ENCODE measurements around the gene MRGPRE. TPM values are rescaled to one million over a fixed set of nuclear protein-coding genes. Genes with fewer than 3 reads are reported as not detected.

Gene MRGPRE
- total and polyA plus RNA-seq, 4 donors: not detected

DNA sequence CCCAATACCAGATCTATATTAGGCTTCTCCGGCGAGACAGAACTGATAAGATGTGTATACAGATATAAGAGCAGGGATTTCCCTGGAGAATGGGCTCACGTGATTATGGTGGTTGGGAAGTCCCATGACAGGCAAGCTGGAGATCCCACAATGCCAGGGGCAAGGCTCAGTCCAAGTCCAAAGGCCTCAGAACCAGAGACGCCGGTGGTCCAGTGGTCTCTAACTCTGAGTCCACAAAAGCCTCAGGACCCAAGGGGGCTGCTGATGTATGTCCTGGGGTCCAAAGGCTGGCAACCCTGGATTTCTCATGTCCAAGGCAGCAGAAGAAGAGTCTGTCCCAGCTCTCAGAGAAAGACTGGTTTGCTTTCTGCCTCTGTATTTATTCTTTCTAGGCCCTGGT is 51.3 kb downstream of the MRGPRE start:
- DNase-seq (peak in 1 of 2 donors; percentile 53), ATAC-seq (ENCODE audit: low FRiP score) (no peak)
- H3K4me1 ChIP-seq (ENCODE audit: control insufficient read depth in 1 of 2, insufficient read depth in 2 of 2, low read length in 2 of 2): no peaks in the 10 kb centered on the region
- intact Hi-C loops (cut with DNase I): no loop called here
- H3K9me3 ChIP-seq (ENCODE audit: control insufficient read depth, low read length): peaks cover 3% of the 10 kb centered on the region
- 77 to 79% methylated on average over 5 of the region's 5 CpGs for WGBS, 2 donors
- no peak overlapping the region for H3K27ac ChIP-seq (ENCODE audit: low read depth in 1 of 2, low read length in 2 of 2)
- no peaks in the 10 kb centered on the region for H3K36me3 ChIP-seq (ENCODE audit: control insufficient read depth in 1 of 2, insufficient read depth in 2 of 2, low read length in 1 of 2)
- no peaks in the 10 kb centered on the region for H3K27me3 ChIP-seq (ENCODE audit: control insufficient read depth in 1 of 2, insufficient read depth in 2 of 2, low read length in 1 of 2)
- H3K4me3 ChIP-seq (ENCODE audit: low read length in 2 of 2): no peak overlapping the region

- ATAC-seq (ENCODE audit: low FRiP score) (no peak), DNase-seq (no peak)
- peaks cover 3% of the 10 kb centered on the region for H3K9me3 ChIP-seq (ENCODE audit: control insufficient read depth, low read length)
- intact Hi-C loops (cut with DNase I): no loop called here
- no peak overlapping the region for H3K27ac ChIP-seq (ENCODE audit: low read depth in 1 of 2, low read length in 2 of 2)
- no peaks in the 10 kb centered on the region for H3K36me3 ChIP-seq (ENCODE audit: control insufficient read depth in 1 of 2, insufficient read depth in 2 of 2, low read length in 1 of 2)
- H3K27me3 ChIP-seq (ENCODE audit: control insufficient read depth in 1 of 2, insufficient read depth in 2 of 2, low read length in 1 of 2): no peaks in the 10 kb centered on the region
- 53 to 59% methylated on average over 2 of the region's 2 CpGs for WGBS, 2 donors
- H3K4me3 ChIP-seq (ENCODE audit: low read length in 2 of 2): no peak overlapping the region
- H3K4me1 ChIP-seq (ENCODE audit: control insufficient read depth in 1 of 2, insufficient read depth in 2 of 2, low read length in 2 of 2): no peaks in the 10 kb centered on the region
Observed at GRCh38 chr11:3178349-3178748, 53.9 kb downstream of the MRGPRE start.

GRCh38 chr11:3177931-3178330 is 54.3 kb downstream of the MRGPRE start:
- ATAC-seq (ENCODE audit: low FRiP score) (no peak), DNase-seq (no peak)
- no peaks in the 10 kb centered on the region for H3K4me1 ChIP-seq (ENCODE audit: control insufficient read depth in 1 of 2, insufficient read depth in 2 of 2, low read length in 2 of 2)
- no peak overlapping the region for H3K4me3 ChIP-seq (ENCODE audit: low read length in 2 of 2)
- peaks cover 3% of the 10 kb centered on the region for H3K9me3 ChIP-seq (ENCODE audit: control insufficient read depth, low read length)
- no peaks in the 10 kb centered on the region for H3K27me3 ChIP-seq (ENCODE audit: control insufficient read depth in 1 of 2, insufficient read depth in 2 of 2, low read length in 1 of 2)
- intact Hi-C loops (cut with DNase I): no loop called here
- H3K27ac ChIP-seq (ENCODE audit: low read depth in 1 of 2, low read length in 2 of 2): no peak overlapping the region
- WGBS, 2 donors: 70 to 90% methylated on average over 2 of the region's 2 CpGs
- no peaks in the 10 kb centered on the region for H3K36me3 ChIP-seq (ENCODE audit: control insufficient read depth in 1 of 2, insufficient read depth in 2 of 2, low read length in 1 of 2)

Other genes starting within 250 kb of the MRGPRE start
- gene NAP1L4, start 240.1 kb downstream of the MRGPRE start, total RNA-seq: 100 to 1,000 TPM in 1 of 2 donors, 10 to 100 TPM in 1; 99.5 to 109 TPM
- gene NAP1L4, start 240.1 kb downstream of the MRGPRE start, polyA plus RNA-seq: 10 to 100 TPM; 65.4 to 66.9 TPM
- 10 to 100 TPM; 37.7 to 38.9 TPM for gene CARS1, start 175.0 kb downstream of the MRGPRE start, total RNA-seq
- gene CARS1, start 175.0 kb downstream of the MRGPRE start, polyA plus RNA-seq: 10 to 100 TPM; 18.8 to 41.4 TPM
- 10 to 100 TPM; 64.1 to 69.1 TPM for gene OSBPL5, start 67.1 kb downstream of the MRGPRE start, total RNA-seq
- 10 to 100 TPM; 11.9 to 48.4 TPM for gene OSBPL5, start 67.1 kb downstream of the MRGPRE start, polyA plus RNA-seq
- gene MRGPRG, start 13.6 kb downstream of the MRGPRE start, total RNA-seq: not detected
- not detected for gene MRGPRG, start 13.6 kb downstream of the MRGPRE start, polyA plus RNA-seq
- gene ZNF195, start 146.7 kb upstream of the MRGPRE start, total RNA-seq: 10 to 100 TPM; 13.7 to 18.4 TPM
- 1 to 10 TPM; 6.0 to 9.2 TPM for gene ZNF195, start 146.7 kb upstream of the MRGPRE start, polyA plus RNA-seq